Mesendoderm (in vitro differentiated cells): Measurements from ENCODE around the gene CGB7.
"Not testable (repeated sequence)": the region's sequence is repeated elsewhere in the genome, so short reads cannot be mapped to it uniquely, and the experiment has no call there.

ENCODE experiments used
- DNase-seq: peaks from one replicate; pipeline ENCODE4 v3.0.0; 2013
- H2AK5ac ChIP-seq: 2 replicates; pipeline ENCODE4 v1.6.1; 2013; ENCODE audit warnings: low read length, inconsistent platforms
- H2BK120ac ChIP-seq: 2 replicates; pipeline ENCODE4 v1.6.1; 2013; ENCODE audit warnings: low read depth, mild to moderate bottlenecking, low read length, moderate library complexity, mixed read lengths
- H2BK15ac ChIP-seq: replicated peaks from 2 replicates; pipeline ENCODE4 v1.6.1; 2013; ENCODE audit warnings: low read depth, mild to moderate bottlenecking, moderate library complexity
- H2BK5ac ChIP-seq: 2 replicates; pipeline ENCODE4 v1.6.1; 2013; ENCODE audit warnings: low read length, inconsistent platforms
- H3K18ac ChIP-seq: 2 replicates; pipeline ENCODE4 v1.6.1; 2013; ENCODE audit warnings: mild to moderate bottlenecking, low read length, mixed read lengths
- H3K23ac ChIP-seq: one replicate; pipeline ENCODE4 v1.6.1; 2013; ENCODE audit warnings: low read length
- H3K27ac ChIP-seq: 2 replicates; pipeline ENCODE4 v1.5.1; 2013; ENCODE audit warnings: low read depth, mild to moderate bottlenecking, inconsistent platforms, low read length, moderate library complexity
- H3K27me3 ChIP-seq: 2 replicates; pipeline ENCODE4 v1.6.1; 2013; ENCODE audit warnings: low read length, control low read depth, mild to moderate bottlenecking, inconsistent platforms; ENCODE audit not compliant: insufficient read depth, poor library complexity
- H3K36me3 ChIP-seq: 2 replicates; pipeline ENCODE4 v1.6.1; 2013; ENCODE audit warnings: low read length, inconsistent platforms; ENCODE audit not compliant: control insufficient read depth, insufficient read depth
- H3K4ac ChIP-seq: one replicate; pipeline ENCODE4 v1.6.1; 2013; ENCODE audit warnings: low read depth, mild to moderate bottlenecking, low read length, moderate library complexity
- H3K4me1 ChIP-seq: 2 replicates; pipeline ENCODE4 v1.6.1; 2013; ENCODE audit warnings: low read depth, low read length, inconsistent platforms; ENCODE audit not compliant: control insufficient read depth
- H3K4me2 ChIP-seq: 2 replicates; pipeline ENCODE4 v1.6.1; 2013; ENCODE audit warnings: low read length
- H3K4me3 ChIP-seq: 2 replicates; pipeline ENCODE4 v1.5.1; 2013; ENCODE audit warnings: mild to moderate bottlenecking, low read length
- H3K56ac ChIP-seq: one replicate; pipeline ENCODE4 v1.6.1; 2013; ENCODE audit warnings: low read length
- H3K79me1 ChIP-seq: 2 replicates; pipeline ENCODE4 v1.6.1; 2013; ENCODE audit warnings: low read length, inconsistent platforms
- H3K79me2 ChIP-seq: 2 replicates; pipeline ENCODE4 v1.6.1; 2013; ENCODE audit warnings: mild to moderate bottlenecking, low read length; ENCODE audit not compliant: control insufficient read depth, insufficient read depth
- H3K9ac ChIP-seq: 2 replicates; pipeline ENCODE4 v1.6.1; 2013; ENCODE audit warnings: low read length, inconsistent platforms
- H4K5ac ChIP-seq: one replicate; pipeline ENCODE4 v1.6.1; 2013; ENCODE audit warnings: low read length
- H4K8ac ChIP-seq: one replicate; pipeline ENCODE4 v1.6.1; 2013; ENCODE audit warnings: low read depth, mild to moderate bottlenecking, control low read depth, low read length, moderate library complexity
- WGBS: extraction: QIAGEN DNeasy Blood & Tissue Kit; methylation state at CpG from one replicate; pipeline ENCODE4 v1.1.7; 2013; ENCODE audit warnings: low lambda C conversion rate, missing lambda C conversion rate; ENCODE audit not compliant: insufficient coverage; ENCODE audit errors: extremely low coverage; 5-methylcytosine and 5-hydroxymethylcytosine counted together

Gene CGB7

DNA sequence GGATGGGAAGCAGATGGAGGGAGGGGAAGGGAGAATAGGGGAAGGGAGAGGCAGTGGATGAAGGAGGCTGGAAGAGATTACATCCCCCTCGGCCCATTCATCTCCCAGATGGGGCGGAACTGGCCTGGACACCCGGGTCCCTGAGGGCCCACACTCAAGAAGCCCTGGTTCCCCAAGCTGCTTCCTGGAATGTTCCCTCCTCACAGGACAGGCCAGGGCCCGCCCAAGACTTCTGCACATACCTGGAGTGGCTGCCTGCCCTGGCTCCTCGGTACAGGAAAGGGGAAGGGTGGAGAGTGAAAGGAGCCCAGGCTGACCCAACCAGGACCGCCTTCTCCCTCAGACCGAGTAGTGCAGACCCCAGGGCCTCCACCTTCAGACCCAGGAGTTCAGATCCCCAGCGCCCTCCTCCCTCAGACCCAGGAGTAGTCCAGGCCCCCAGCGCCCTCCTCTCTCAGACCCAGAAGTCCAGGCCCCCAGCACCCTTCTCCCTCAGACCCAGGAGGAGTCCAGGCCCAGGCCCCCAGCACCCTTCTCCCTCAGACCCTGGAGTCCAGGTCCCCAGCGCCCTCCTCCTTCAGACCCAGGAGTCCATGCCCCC, 6.6 kb upstream of the CGB7 start:
- Histone ChIP-seq H4K5ac (no peak overlapping the region), H3K79me1 (no peaks in the 10 kb centered on the region), H2BK5ac (no peak overlapping the region), H3K4me3 (no peak overlapping the region), H3K23ac (no peak overlapping the region), H2AK5ac (peak overlapping the region; percentile 24), H4K8ac (no peak overlapping the region), H3K27ac (no peak overlapping the region), H3K9ac (peak overlapping the region; percentile 50), H3K4ac (no peak overlapping the region), H3K4me1 (peaks cover 6% of the 10 kb centered on the region), H3K4me2 (no peak overlapping the region), H3K79me2 (no peaks in the 10 kb centered on the region), H3K18ac (no peak overlapping the region), H3K56ac (peak overlapping the region; percentile 60), H2BK120ac (no peak overlapping the region), H3K36me3 (no peaks in the 10 kb centered on the region), H3K27me3 (no peaks in the 10 kb centered on the region), H2BK15ac (no peak overlapping the region)
- no CpG with 5 or more reads among the region's 10 CpGs for WGBS
- peak; percentile 29 for DNase-seq

- Histone ChIP-seq H3K4me3 (no peak overlapping the region), H2BK15ac (no peak overlapping the region), H3K4me1 (peaks cover 6% of the 10 kb centered on the region), H3K9ac (no peak overlapping the region), H3K79me2 (no peaks in the 10 kb centered on the region), H3K18ac (no peak overlapping the region), H2AK5ac (no peak overlapping the region), H4K8ac (no peak overlapping the region), H2BK120ac (no peak overlapping the region), H3K23ac (no peak overlapping the region), H3K56ac (no peak overlapping the region), H3K79me1 (no peaks in the 10 kb centered on the region), H3K36me3 (no peaks in the 10 kb centered on the region), H3K27ac (no peak overlapping the region), H3K4me2 (no peak overlapping the region), H4K5ac (no peak overlapping the region), H2BK5ac (no peak overlapping the region), H3K27me3 (peaks cover 2% of the 10 kb centered on the region), H3K4ac (no peak overlapping the region)
- WGBS, result no CpG with 5 or more reads among the region's 25 CpGs
- DNase-seq, result no peak
Measured at GRCh38 chr19:49061445-49061844, 3.9 kb upstream of the CGB7 start.

- no peak overlapping the region for H3K4me3 ChIP-seq
- no peak overlapping the region for H3K27ac ChIP-seq
- no peak overlapping the region for H3K18ac ChIP-seq
- no peaks in the 10 kb centered on the region for H3K36me3 ChIP-seq
- WGBS, result no CpG with 5 or more reads among the region's 2 CpGs
- no peaks in the 10 kb centered on the region for H3K79me1 ChIP-seq
- peaks cover 2% of the 10 kb centered on the region for H3K27me3 ChIP-seq
- no peak overlapping the region for H3K4ac ChIP-seq
- no peak overlapping the region for H2AK5ac ChIP-seq
- H3K4me2 ChIP-seq, result no peak overlapping the region
- H4K5ac ChIP-seq, result no peak overlapping the region
- no peak overlapping the region for H3K23ac ChIP-seq
- H4K8ac ChIP-seq, result no peak overlapping the region
- no peak overlapping the region for H2BK120ac ChIP-seq
- H3K79me2 ChIP-seq, result no peaks in the 10 kb centered on the region
- no peak overlapping the region for H2BK15ac ChIP-seq
- no peak overlapping the region for H2BK5ac ChIP-seq
- no peak overlapping the region for H3K56ac ChIP-seq
- H3K4me1 ChIP-seq, result peaks cover 6% of the 10 kb centered on the region
- no peak overlapping the region for H3K9ac ChIP-seq
- no peak for DNase-seq
Measured at GRCh38 chr19:49061000-49061399, 3.5 kb upstream of the CGB7 start.

DNA sequence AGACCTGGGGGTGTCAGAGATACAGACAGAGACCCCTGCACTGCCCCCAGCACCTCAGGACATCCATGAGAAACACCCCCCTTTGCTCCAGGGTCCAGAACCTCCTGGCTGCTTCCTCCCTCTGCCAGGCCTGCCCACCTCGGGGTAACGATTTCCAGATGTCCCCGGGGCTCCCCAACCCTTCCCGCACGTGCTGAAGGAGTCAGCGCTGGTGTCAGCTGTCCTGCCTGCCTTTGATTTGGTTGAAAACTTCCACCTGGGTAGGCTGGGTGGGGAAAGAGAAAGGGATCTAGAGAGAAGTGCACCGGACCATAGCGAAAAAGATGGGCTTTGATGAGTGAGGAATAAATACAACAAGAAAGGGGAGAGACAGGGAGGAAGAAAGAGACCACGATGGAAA, 1.5 kb upstream of the CGB7 start:
- Histone ChIP-seq H3K4ac (no peak overlapping the region), H3K27me3 (peaks cover 2% of the 10 kb centered on the region), H2BK15ac (no peak overlapping the region), H3K27ac (no peak overlapping the region), H2BK120ac (no peak overlapping the region), H3K18ac (no peak overlapping the region), H3K4me2 (no peak overlapping the region), H3K23ac (no peak overlapping the region), H4K8ac (no peak overlapping the region), H2AK5ac (no peak overlapping the region), H3K9ac (no peak overlapping the region), H3K4me1 (no peaks in the 10 kb centered on the region), H4K5ac (no peak overlapping the region), H3K56ac (no peak overlapping the region), H3K4me3 (no peak overlapping the region), H3K79me2 (no peaks in the 10 kb centered on the region), H3K79me1 (no peaks in the 10 kb centered on the region), H3K36me3 (no peaks in the 10 kb centered on the region), H2BK5ac (no peak overlapping the region)
- no CpG with 5 or more reads among the region's 9 CpGs for WGBS
- no peak for DNase-seq

GRCh38 chr19:49058562-49058961, 1.0 kb upstream of the CGB7 start:
- no peak overlapping the region for H3K56ac ChIP-seq
- H3K27ac ChIP-seq, result no peak overlapping the region
- no peak overlapping the region for H4K5ac ChIP-seq
- peak; percentile 41 for DNase-seq
- H2AK5ac ChIP-seq, result no peak overlapping the region
- no peak overlapping the region for H4K8ac ChIP-seq
- H2BK5ac ChIP-seq, result no peak overlapping the region
- H3K18ac ChIP-seq, result no peak overlapping the region
- peaks cover 2% of the 10 kb centered on the region for H3K27me3 ChIP-seq
- WGBS, result no CpG with 5 or more reads among the region's 10 CpGs
- H3K4me2 ChIP-seq, result no peak overlapping the region
- no peak overlapping the region for H3K9ac ChIP-seq
- H3K79me2 ChIP-seq, result no peaks in the 10 kb centered on the region
- no peak overlapping the region for H3K4me3 ChIP-seq
- H3K36me3 ChIP-seq, result no peaks in the 10 kb centered on the region
- H3K79me1 ChIP-seq, result no peaks in the 10 kb centered on the region
- H3K4ac ChIP-seq, result no peak overlapping the region
- H2BK120ac ChIP-seq, result no peak overlapping the region
- H3K4me1 ChIP-seq, result no peaks in the 10 kb centered on the region
- H2BK15ac ChIP-seq, result no peak overlapping the region
- H3K23ac ChIP-seq, result no peak overlapping the region

- WGBS, result no CpG with 5 or more reads among the region's 34 CpGs
- H3K18ac ChIP-seq, H3K23ac ChIP-seq, H2BK5ac ChIP-seq, H3K27me3 ChIP-seq, H3K79me1 ChIP-seq, H3K4me3 ChIP-seq, H2BK15ac ChIP-seq, H3K4me1 ChIP-seq, H4K5ac ChIP-seq, H3K4ac ChIP-seq, H3K36me3 ChIP-seq, H3K79me2 ChIP-seq, DNase-seq, H4K8ac ChIP-seq, H3K27ac ChIP-seq, H2BK120ac ChIP-seq, H2AK5ac ChIP-seq: not testable (repeated sequence)
- H3K9ac ChIP-seq, result peak overlapping the region; percentile 65
- H3K56ac ChIP-seq, result peak overlapping the region; percentile 84
- peak overlapping the region; percentile 13 for H3K4me2 ChIP-seq
Measured at GRCh38 chr19:49056902-49057596, 500 bp downstream of the CGB7 start.
